GM12891 (cell line): ENCODE data around the gene DNASE1L3.

Experiments used
- PAX5 ChIP-seq: IDR thresholded peaks from 2 replicates; pipeline ENCODE4 v1.6.1; 2011; ENCODE audit warnings: low read length, moderate library complexity, mild to moderate bottlenecking; ENCODE audit not compliant: insufficient read depth, severe bottlenecking
- POLR2A ChIP-seq: IDR thresholded peaks from 2 replicates; pipeline ENCODE4 v1.6.1; 2011; ENCODE audit warnings: low read depth, low read length, control low read depth
- POLR2AphosphoS5 ChIP-seq: IDR thresholded peaks from 2 replicates; pipeline ENCODE4 v1.6.1; 2011; ENCODE audit warnings: low read depth, low read length, control low read depth
- SPI1 ChIP-seq: IDR thresholded peaks from 2 replicates; pipeline ENCODE4 v1.6.1; 2011; ENCODE audit warnings: low read depth, low read length, control low read depth
- TAF1 ChIP-seq: IDR thresholded peaks from 2 replicates; pipeline ENCODE4 v1.6.1; 2011; ENCODE audit warnings: low read depth, low read length, control low read depth

- no peak for TF ChIP-seq SPI1
- TF ChIP-seq POLR2A = no peak
- no peak for TF ChIP-seq TAF1
- TF ChIP-seq POLR2AphosphoS5 = no peak
- TF ChIP-seq PAX5 = no peak
Observed at GRCh38 chr3:58180099-58180880, 30.5 kb downstream of the DNASE1L3 start.
